GDM1 (cell line): ENCODE results near the gene UGT1A6.
"Not testable (repeated sequence)": the region's sequence is repeated elsewhere in the genome, so short reads cannot be mapped to it uniquely, and the experiment has no call there.

Source experiments
- DNase-seq: peaks from one replicate; lab custom pipeline; 2025; lab: John Stamatoyannopoulos, UW

Gene UGT1A6

GRCh38 chr2:233686928-233687327 lies 5.8 kb upstream of the UGT1A6 start:
- no peak for DNase-seq

GRCh38 chr2:233688341-233688740 lies 4.3 kb upstream of the UGT1A6 start:
- DNase-seq: no peak

- DNase-seq: no peak
These were observed 3.7 kb upstream of the UGT1A6 start for GRCh38 chr2:233689031-233689430.

GRCh38 chr2:233689501-233689900 lies 3.2 kb upstream of the UGT1A6 start:
- DNase-seq: no peak

- DNase-seq: no peak
These were observed 2.2 kb upstream of the UGT1A6 start for GRCh38 chr2:233690444-233690843.

GRCh38 chr2:233691443-233692433 lies 952 bp upstream of the UGT1A6 start:
- no peak for DNase-seq

GRCh38 chr2:233693963-233694362 lies 1.3 kb downstream of the UGT1A6 start:
- no peak for DNase-seq

GRCh38 chr2:233698740-233699139 lies 6.0 kb downstream of the UGT1A6 start:
- DNase-seq: no peak

GRCh38 chr2:233699424-233700027 lies 6.8 kb downstream of the UGT1A6 start:
- no peak for DNase-seq

GRCh38 chr2:233700028-233700635 lies 7.4 kb downstream of the UGT1A6 start:
- no peak for DNase-seq

GRCh38 chr2:233700842-233701241 lies 8.2 kb downstream of the UGT1A6 start:
- not testable (repeated sequence) for DNase-seq

- DNase-seq: no peak
These were observed 9.5 kb downstream of the UGT1A6 start for GRCh38 chr2:233702238-233702637.

GRCh38 chr2:233705911-233706506 lies 13.3 kb downstream of the UGT1A6 start:
- DNase-seq: no peak

GRCh38 chr2:233706720-233707119 lies 14.0 kb downstream of the UGT1A6 start:
- DNase-seq: no peak

- no peak for DNase-seq
These were observed 15.4 kb downstream of the UGT1A6 start for GRCh38 chr2:233707940-233708644.

- DNase-seq: no peak
These were observed 16.3 kb downstream of the UGT1A6 start for GRCh38 chr2:233708942-233709341.

GRCh38 chr2:233711312-233712008 lies 18.8 kb downstream of the UGT1A6 start:
- peak; percentile 7 for DNase-seq

GRCh38 chr2:233712611-233713261 lies 20.0 kb downstream of the UGT1A6 start, which contains the start of gene UGT1A5:
Gene UGT1A5 (plus strand): TSS chr2:233712907. CDS start chr2:233712992, 85 bp downstream.
- no peak for DNase-seq

- no peak for DNase-seq
These were observed 20.5 kb downstream of the UGT1A6 start for GRCh38 chr2:233713262-233713615.

- no peak for DNase-seq
These were observed 21.4 kb downstream of the UGT1A6 start for GRCh38 chr2:233714121-233714520.

- no peak for DNase-seq
These were observed 25.9 kb downstream of the UGT1A6 start, which contains the start of gene UGT1A4 for GRCh38 chr2:233718552-233718951. Gene UGT1A4 (plus strand): TSS chr2:233718736. CDS start chr2:233718821, 85 bp downstream.
